ENCODE measurements around the gene CDC45. TPM values are rescaled to one million over a fixed set of nuclear protein-coding genes. Genes with fewer than 3 reads are reported as not detected.

Gene CDC45
- polyA plus RNA-seq, 1 experiment: 9.3 TPM

DNA sequence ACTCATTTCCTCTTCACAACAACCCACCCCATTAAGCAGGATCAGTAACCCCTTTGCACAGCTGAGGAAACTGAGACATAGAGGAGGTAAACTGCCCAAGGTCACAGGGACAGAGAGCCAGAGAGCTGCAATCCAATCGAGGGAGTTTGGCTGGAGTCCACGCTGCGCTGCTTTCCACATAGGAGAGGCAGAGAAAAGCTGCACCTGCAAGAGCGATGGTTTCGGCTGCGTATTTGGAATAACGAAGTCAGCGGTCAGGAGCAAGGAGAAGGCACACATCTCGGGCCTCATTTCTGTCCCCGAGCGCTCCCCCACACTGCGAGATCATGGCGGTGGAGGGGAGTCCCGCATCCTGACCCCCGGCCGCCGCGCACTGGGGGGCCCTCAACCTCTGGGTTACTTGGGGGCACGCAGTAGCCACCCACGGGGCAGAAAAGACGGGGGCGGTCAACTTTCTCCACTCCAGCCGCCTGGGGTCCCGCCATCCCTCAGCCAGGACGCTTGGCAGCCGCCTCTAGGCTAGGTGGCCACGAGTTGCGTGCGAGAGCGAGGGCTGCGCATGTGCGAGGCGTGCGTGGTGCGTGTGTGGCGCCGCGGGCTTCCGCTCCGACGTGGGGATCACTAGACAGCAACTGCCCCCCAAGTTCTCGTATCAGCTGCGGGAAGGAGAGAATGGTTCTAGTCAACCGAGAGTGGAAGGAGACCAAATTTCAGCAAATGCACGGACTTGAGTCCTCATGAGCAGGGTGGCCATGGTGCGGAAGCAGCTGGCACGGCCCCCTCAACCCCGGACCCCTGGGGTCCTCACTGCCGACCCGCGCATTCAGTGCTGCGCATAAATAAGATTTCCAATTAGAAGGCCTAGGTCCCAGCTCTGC, 86.8 kb downstream of the CDC45 start:
- Histone ChIP-seq H3K27me3 (ENCODE audit: control insufficient read depth, insufficient read depth, low read length) (peaks cover 3% of the 10 kb centered on the region), H3K9me3 (ENCODE audit: control insufficient read depth, insufficient read depth, low read length) (peaks cover 7% of the 10 kb centered on the region; the same call in 1 of the 2 replicates), H3K27ac (ENCODE audit: low read depth, low read length) (no peak overlapping the region), H3K4me3 (ENCODE audit: low read depth, low read length) (no peak overlapping the region)
- DNase-seq (ENCODE audit: low read depth, low spot score): no peak
- ChIA-PET CTCF (no interaction called here), POLR2A (interaction anchor here (0.5 to 0.6 kb wide), 2 partner anchors 16 to 43 kb away, joined by 3 to 5 read pairs; no protein-coding TSS in a partner anchor)
- TF ChIP-seq, protein P1, sequence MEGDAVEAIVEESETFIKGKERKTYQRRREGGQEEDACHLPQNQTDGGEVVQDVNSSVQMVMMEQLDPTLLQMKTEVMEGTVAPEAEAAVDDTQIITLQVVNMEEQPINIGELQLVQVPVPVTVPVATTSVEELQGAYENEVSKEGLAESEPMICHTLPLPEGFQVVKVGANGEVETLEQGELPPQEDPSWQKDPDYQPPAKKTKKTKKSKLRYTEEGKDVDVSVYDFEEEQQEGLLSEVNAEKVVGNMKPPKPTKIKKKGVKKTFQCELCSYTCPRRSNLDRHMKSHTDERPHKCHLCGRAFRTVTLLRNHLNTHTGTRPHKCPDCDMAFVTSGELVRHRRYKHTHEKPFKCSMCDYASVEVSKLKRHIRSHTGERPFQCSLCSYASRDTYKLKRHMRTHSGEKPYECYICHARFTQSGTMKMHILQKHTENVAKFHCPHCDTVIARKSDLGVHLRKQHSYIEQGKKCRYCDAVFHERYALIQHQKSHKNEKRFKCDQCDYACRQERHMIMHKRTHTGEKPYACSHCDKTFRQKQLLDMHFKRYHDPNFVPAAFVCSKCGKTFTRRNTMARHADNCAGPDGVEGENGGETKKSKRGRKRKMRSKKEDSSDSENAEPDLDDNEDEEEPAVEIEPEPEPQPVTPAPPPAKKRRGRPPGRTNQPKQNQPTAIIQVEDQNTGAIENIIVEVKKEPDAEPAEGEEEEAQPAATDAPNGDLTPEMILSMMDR (IDR thresholded peaks at IDR 0.05; ENCODE audit: low read depth, low read length): no peak

GRCh38 chr22:19567157-19568009, 87.7 kb downstream of the CDC45 start:
- H3K27ac ChIP-seq (ENCODE audit: low read depth, low read length): no peak overlapping the region
- ChIA-PET POLR2A (interaction anchor here (0.5 to 0.6 kb wide), 2 partner anchors 15 to 43 kb away, joined by 3 to 5 read pairs; no protein-coding TSS in a partner anchor), CTCF (interaction anchor here (2.1 kb wide), 1 partner anchor 13 kb away, joined by 7 read pairs; no protein-coding TSS in a partner anchor)
- TF ChIP-seq, protein P1 (IDR thresholded peaks at IDR 0.05; ENCODE audit: low read depth, low read length): no peak
- H3K4me3 ChIP-seq (ENCODE audit: low read depth, low read length): no peak overlapping the region
- no peak for DNase-seq (ENCODE audit: low read depth, low spot score)
- H3K27me3 ChIP-seq (ENCODE audit: control insufficient read depth, insufficient read depth, low read length): peaks cover 3% of the 10 kb centered on the region
- peaks cover 7% of the 10 kb centered on the region; the same call in 1 of the 2 replicates for H3K9me3 ChIP-seq (ENCODE audit: control insufficient read depth, insufficient read depth, low read length)

- peaks cover 7% of the 10 kb centered on the region; the same call in 1 of the 2 replicates for H3K9me3 ChIP-seq (ENCODE audit: control insufficient read depth, insufficient read depth, low read length)
- DNase-seq (ENCODE audit: low read depth, low spot score): peak; percentile 69
- TF ChIP-seq, protein P1 (IDR thresholded peaks at IDR 0.05; ENCODE audit: low read depth, low read length): no peak
- H3K27me3 ChIP-seq (ENCODE audit: control insufficient read depth, insufficient read depth, low read length): peaks cover 5% of the 10 kb centered on the region
- no peak overlapping the region for H3K4me3 ChIP-seq (ENCODE audit: low read depth, low read length)
- ChIA-PET CTCF (interaction anchor here (2.1 kb wide), 1 partner anchor 14 kb away, joined by 7 read pairs; no protein-coding TSS in a partner anchor), POLR2A (no interaction called here)
- H3K27ac ChIP-seq (ENCODE audit: low read depth, low read length): peak overlapping the region; percentile 21
These were observed 88.9 kb downstream of the CDC45 start for GRCh38 chr22:19568337-19569275.

DNA sequence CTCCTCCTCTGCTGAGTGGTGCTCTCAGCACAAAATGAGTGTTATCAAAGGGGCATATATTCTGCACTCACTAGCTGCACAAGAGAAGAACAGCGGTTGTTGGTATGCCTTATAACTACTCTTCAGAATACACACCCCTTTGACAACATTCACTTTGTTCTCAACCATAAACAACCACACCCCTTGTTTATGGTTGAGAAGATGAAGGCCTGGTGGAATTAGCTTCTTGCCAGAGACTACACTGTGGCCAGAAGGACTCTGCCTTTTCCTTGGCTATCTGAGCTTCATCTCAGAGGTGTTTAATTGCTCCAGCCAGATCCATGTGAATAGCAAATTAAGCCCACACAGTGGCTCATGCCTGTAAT, 89.5 kb downstream of the CDC45 start:
- Histone ChIP-seq H3K4me3 (ENCODE audit: low read depth, low read length) (no peak overlapping the region), H3K27me3 (ENCODE audit: control insufficient read depth, insufficient read depth, low read length) (peaks cover 7% of the 10 kb centered on the region), H3K9me3 (ENCODE audit: control insufficient read depth, insufficient read depth, low read length) (peaks cover 7% of the 10 kb centered on the region; the same call in 1 of the 2 replicates), H3K27ac (ENCODE audit: low read depth, low read length) (no peak overlapping the region)
- DNase-seq (ENCODE audit: low read depth, low spot score): no peak
- TF ChIP-seq, protein P1 (IDR thresholded peaks at IDR 0.05; ENCODE audit: low read depth, low read length): no peak
- ChIA-PET POLR2A (no interaction called here), CTCF (interaction anchor here (2.1 kb wide), 1 partner anchor 15 kb away, joined by 7 read pairs; no protein-coding TSS in a partner anchor)

Measured in AG04450 (cell line).